Loucy (cell line): ENCODE data around the gene GMPR2.

ENCODE experiments used
- CTCF ChIP-seq: fragments of 200-600 bp; sonication (generic); conservative IDR thresholded peaks from 2 replicates; pipeline ENCODE4 v1.5.1; 2014; ENCODE audit warnings: mild to moderate bottlenecking, antibody characterized with exemption, low read length
- EZH2phosphoT487 ChIP-seq: fragments of 200-600 bp; IDR thresholded peaks from 2 replicates; pipeline ENCODE4 v1.6.1; 2018; ENCODE audit warnings: antibody characterized with exemption, mild to moderate bottlenecking, moderate library complexity, borderline replicate concordance

GRCh38 chr14:24185026-24185425, 47.7 kb upstream of the GMPR2 start:
- TF ChIP-seq CTCF: no peak
- no peak for TF ChIP-seq EZH2phosphoT487
